Muscle layer of duodenum (tissue), 2 donors: ENCODE results near the gene UNC5B.

Experiments
- H3K27ac ChIP-seq: one replicate; pipeline ENCODE4 v1.7.0; 2013; ENCODE audit warnings: mild to moderate bottlenecking, low read length
- H3K27me3 ChIP-seq: one replicate; pipeline ENCODE4 v1.7.0; 2013; ENCODE audit warnings: low read depth, mild to moderate bottlenecking, control low read depth, low read length
- H3K36me3 ChIP-seq, 2 donors: one replicate each; pipeline ENCODE4 v1.7.0; 2013; ENCODE audit warnings: low read length in 2 of 2, control low read depth in 1 of 2, mild to moderate bottlenecking in 1 of 2; ENCODE audit not compliant: insufficient read depth in 2 of 2, control insufficient read depth in 1 of 2
- H3K4me1 ChIP-seq, 2 donors: one replicate each; pipeline ENCODE4 v1.7.0; 2013; ENCODE audit warnings: low read length in 2 of 2, mild to moderate bottlenecking in 2 of 2, control low read depth in 1 of 2, moderate library complexity in 1 of 2; ENCODE audit not compliant: insufficient read depth in 2 of 2, control insufficient read depth in 1 of 2
- H3K4me3 ChIP-seq, 2 donors: one replicate each; pipeline ENCODE4 v1.7.0; 2013; ENCODE audit warnings: low read length in 2 of 2, low read depth in 1 of 2, mild to moderate bottlenecking in 1 of 2
- H3K9me3 ChIP-seq, 2 donors: one replicate each; pipeline ENCODE4 v1.7.0; 2013; ENCODE audit warnings: low read length in 2 of 2, control low read depth in 1 of 2, mild to moderate bottlenecking in 1 of 2; ENCODE audit not compliant: control insufficient read depth in 1 of 2
- donor health status: healthy.

The UNC5B gene

DNA sequence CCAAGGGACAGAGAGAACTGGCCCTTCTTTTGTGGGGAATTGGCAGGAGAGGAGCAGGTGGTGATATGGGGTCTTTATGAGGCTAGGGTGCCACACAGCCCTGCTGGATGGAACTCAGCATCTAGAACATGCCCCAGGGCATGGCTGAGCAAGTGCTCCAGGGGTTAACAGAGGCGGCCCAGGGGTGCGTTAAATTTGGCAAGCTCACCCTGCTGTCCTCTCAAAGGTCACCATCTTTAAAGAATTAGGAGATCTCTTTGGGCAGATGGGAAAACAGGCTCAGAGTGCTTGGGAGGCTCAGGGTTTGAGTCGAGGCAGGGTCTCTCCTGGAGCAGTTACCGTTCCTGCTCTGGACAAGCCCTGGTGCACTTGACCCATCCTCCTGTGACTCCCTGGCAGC is 21.4 kb upstream of the UNC5B start:
- Histone ChIP-seq H3K4me3 (no peak overlapping the region), H3K27me3 (no peaks in the 10 kb centered on the region), H3K4me1 (peaks cover 0 to 7% of the 10 kb centered on the region in 2 donors), H3K27ac (no peak overlapping the region), H3K36me3 (no peaks in the 10 kb centered on the region), H3K9me3 (no peaks in the 10 kb centered on the region)

DNA sequence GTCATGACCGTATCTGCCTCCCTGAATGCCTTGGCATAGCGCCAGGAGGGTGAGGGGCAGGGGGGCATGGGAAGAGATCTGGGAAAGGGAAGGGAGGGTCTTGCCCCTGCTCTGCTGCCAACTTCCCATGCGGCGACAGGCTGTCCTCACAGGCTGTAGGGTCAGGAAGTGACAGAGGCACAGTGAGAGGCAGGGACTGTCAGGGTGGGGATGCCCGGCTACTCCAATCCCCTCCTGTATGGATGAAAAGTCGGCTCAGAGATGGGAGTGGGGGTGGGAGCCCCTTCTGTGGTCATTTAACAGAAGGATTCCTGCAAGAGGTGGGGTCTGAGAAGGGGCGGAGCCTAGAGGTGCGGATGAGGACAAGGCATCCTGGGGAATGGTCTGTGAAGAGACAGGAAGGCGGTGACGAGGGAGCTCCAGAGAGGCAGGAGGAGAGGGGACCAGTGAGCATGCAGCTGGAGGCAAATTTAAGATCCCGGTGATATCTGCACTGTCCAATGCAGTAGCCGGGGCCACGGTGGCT is 20.8 kb upstream of the UNC5B start:
- H3K4me3 ChIP-seq, result no peak overlapping the region

DNA sequence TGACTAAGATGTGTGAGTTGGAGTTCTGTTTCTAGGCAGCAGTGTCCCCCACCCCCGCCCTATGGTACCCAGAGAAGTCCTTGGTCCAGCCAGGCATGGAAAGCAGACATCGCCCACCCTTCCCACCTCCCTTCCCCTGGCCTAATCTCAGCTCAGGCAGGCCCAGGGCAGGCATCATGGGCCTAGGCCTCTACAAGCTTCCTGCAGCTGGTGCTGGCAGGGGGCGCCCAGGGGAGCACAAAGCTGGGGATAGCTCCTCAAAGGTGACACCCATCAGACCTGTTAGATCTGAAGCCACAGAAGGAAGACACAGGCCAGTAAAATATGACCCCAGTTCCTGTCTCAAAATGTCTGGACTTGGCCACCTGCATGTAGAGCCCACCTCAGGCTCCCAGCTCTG is 18.9 kb upstream of the UNC5B start:
- Histone ChIP-seq H3K27ac (no peak overlapping the region), H3K4me3 (no peak overlapping the region), H3K27me3 (no peaks in the 10 kb centered on the region), H3K4me1 (no peaks in the 10 kb centered on the region), H3K9me3 (peaks cover 0 to 18% of the 10 kb centered on the region in 2 donors), H3K36me3 (no peaks in the 10 kb centered on the region)

More for the DNA sequence above, 20.8 kb upstream of the UNC5B start:
- Histone ChIP-seq H3K36me3 (no peaks in the 10 kb centered on the region), H3K4me1 (peaks cover 0 to 7% of the 10 kb centered on the region in 2 donors), H3K27me3 (no peaks in the 10 kb centered on the region), H3K9me3 (peaks cover 0 to 4% of the 10 kb centered on the region in 2 donors), H3K27ac (no peak overlapping the region)

DNA sequence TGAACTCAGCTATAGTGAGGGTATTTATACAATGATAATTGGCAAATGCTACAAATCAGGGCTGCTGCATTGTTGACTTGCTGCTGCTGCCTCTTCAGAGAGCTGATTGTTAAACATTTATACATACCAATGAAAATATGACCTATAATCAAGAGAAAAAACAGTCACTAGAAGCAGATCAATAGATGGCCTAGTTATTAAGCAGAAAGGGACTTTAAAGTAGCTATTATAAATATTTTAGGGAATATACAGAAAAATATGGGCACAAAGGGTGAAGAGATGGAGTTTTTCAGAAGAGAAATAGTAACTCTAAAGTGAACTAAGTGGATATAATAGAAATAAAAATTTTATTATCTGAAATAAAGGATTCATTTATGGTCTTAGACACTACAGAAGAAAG is 14.4 kb upstream of the UNC5B start:
- Histone ChIP-seq H3K4me3 (no peak overlapping the region), H3K27me3 (no peaks in the 10 kb centered on the region), H3K4me1 (no peaks in the 10 kb centered on the region), H3K9me3 (peaks cover 0 to 22% of the 10 kb centered on the region in 2 donors), H3K27ac (no peak overlapping the region), H3K36me3 (no peaks in the 10 kb centered on the region)

DNA sequence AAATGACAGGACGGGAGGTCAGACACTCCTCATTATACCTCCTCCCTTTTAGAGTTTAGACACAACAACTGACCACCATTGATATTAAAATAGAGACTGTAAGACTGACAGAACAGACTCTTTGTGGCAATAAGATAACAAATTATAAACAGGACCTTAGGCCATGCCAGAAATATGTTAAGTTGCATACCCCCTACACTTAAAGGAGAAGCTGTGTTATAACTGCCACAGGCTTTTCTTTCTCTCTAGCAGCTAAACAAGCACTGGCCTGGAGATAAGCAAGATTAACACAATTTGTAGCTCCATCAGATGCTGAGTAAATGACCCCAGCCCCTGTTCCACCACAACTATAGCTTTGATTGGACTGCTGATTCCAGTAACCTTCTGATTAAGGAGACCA is 10.5 kb upstream of the UNC5B start:
- Histone ChIP-seq H3K27me3 (peaks cover 4% of the 10 kb centered on the region), H3K9me3 (peaks cover 0 to 15% of the 10 kb centered on the region in 2 donors), H3K4me3 (no peak overlapping the region), H3K27ac (no peak overlapping the region), H3K36me3 (no peaks in the 10 kb centered on the region), H3K4me1 (no peaks in the 10 kb centered on the region)

DNA sequence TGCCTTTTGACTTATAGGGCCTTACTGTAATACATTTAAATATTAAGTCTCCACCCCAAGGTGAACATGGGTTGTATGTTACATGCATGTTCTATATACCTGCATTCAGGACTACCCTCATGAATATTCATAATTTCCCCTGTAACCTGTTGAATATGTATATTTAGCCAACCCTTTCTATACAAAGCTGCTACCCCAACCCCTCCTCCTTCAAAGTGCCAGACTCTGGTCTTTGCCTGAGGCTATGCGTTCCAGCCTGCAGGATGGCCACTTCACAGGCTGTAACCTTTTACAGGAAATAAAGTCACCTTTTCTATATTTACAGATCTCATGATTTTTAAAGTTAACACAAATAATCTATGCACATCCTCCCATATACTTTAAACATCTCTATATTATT is 10.1 kb upstream of the UNC5B start:
- Histone ChIP-seq H3K27me3 (peaks cover 4% of the 10 kb centered on the region), H3K4me1 (no peaks in the 10 kb centered on the region), H3K27ac (no peak overlapping the region), H3K36me3 (no peaks in the 10 kb centered on the region), H3K9me3 (peaks cover 0 to 12% of the 10 kb centered on the region in 2 donors), H3K4me3 (no peak overlapping the region)

DNA sequence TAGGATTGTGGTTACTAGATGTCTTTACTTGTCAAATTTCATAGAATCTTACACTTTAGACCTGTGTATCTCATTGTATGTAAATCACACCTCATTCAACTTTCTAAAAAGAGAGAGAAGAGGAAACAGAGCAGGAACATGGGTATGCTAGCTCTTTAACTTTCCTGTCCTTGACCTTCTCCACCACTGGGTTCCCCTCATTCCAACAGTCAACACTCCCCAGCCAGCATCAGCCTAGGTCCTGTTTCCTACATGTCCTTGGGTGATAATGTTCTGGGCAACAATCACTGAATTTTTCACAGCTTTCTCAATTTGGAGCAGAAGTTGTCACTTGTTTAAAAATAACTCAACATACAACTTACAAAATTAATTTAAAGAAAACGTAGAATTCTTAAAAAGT is 9.2 kb upstream of the UNC5B start:
- H3K4me1 ChIP-seq, result no peaks in the 10 kb centered on the region
- no peak overlapping the region for H3K27ac ChIP-seq
- H3K36me3 ChIP-seq, result no peaks in the 10 kb centered on the region
- H3K9me3 ChIP-seq, result peaks cover 0 to 6% of the 10 kb centered on the region in 2 donors
- peaks cover 4% of the 10 kb centered on the region for H3K27me3 ChIP-seq
- no peak overlapping the region for H3K4me3 ChIP-seq

DNA sequence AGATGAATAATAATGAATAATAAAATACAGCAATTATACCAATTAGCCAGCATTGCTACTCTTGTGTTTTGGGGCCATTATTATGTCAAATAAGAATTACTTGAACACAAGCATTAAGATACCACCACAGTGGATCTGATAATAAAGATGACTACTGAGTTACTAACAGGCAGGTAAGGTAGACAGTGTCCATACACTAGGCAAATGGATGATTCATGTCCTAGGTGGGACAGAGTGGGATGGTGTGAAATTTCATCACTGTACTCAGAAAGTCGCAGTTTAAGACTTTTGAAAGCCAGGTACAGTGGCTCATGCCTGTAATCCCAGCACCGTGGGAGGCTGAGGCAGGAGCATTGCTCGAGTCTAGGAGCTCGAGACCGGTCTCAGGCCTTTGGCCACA is 8.7 kb upstream of the UNC5B start:
- Histone ChIP-seq H3K4me3 (no peak overlapping the region), H3K27me3 (peaks cover 4% of the 10 kb centered on the region), H3K36me3 (no peaks in the 10 kb centered on the region), H3K27ac (no peak overlapping the region), H3K4me1 (peaks cover 0 to under 1% of the 10 kb centered on the region in 2 donors), H3K9me3 (peaks cover 0 to 1% of the 10 kb centered on the region in 2 donors)

DNA sequence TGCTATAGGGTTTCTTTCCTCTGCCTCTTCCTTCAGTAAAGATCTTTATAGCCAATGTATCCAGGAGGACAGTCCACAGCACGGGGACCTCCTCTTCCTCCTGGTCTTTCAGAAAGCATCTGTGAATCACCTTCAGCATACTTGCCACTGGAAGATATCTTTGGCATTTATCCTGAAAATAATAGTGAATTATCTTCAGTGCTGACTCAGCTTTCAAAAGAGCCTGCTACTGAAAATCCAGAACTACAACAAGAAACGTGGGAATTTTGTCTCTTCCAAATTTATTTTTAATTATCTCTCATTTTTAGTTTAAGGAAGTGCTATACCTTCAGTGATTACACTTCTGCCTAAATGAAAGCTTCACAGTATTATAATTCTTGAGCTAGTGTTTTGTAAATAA is 7.6 kb upstream of the UNC5B start:
- Histone ChIP-seq H3K4me3 (no peak overlapping the region), H3K4me1 (peaks cover 0 to 8% of the 10 kb centered on the region in 2 donors), H3K36me3 (no peaks in the 10 kb centered on the region), H3K27ac (no peak overlapping the region), H3K27me3 (peaks cover 10% of the 10 kb centered on the region), H3K9me3 (no peaks in the 10 kb centered on the region)

DNA sequence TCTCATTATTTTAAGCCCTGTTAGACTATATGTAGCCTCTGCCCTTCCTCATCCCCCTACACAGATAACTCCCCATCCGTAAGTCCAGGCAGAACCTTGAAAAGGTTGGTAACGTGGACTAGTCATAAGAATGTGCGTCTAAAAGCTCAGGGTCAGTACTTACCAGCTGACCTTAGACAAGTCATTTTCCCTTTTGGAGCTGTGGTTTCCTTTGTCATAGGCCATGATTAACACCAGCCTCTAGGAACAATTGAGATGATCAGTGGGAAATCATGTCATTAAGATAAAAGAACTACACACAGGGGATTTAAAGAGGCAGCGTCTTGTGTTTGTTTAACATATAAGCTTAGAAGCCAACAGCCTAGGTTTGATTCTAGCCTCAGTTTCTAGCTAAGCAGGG is 6.9 kb upstream of the UNC5B start:
- H3K9me3 ChIP-seq, result no peaks in the 10 kb centered on the region
- no peaks in the 10 kb centered on the region for H3K36me3 ChIP-seq
- peaks cover 17% of the 10 kb centered on the region for H3K27me3 ChIP-seq
- H3K4me3 ChIP-seq, result no peak overlapping the region
- H3K4me1 ChIP-seq, result peaks cover 0 to 8% of the 10 kb centered on the region in 2 donors
- no peak overlapping the region for H3K27ac ChIP-seq

DNA sequence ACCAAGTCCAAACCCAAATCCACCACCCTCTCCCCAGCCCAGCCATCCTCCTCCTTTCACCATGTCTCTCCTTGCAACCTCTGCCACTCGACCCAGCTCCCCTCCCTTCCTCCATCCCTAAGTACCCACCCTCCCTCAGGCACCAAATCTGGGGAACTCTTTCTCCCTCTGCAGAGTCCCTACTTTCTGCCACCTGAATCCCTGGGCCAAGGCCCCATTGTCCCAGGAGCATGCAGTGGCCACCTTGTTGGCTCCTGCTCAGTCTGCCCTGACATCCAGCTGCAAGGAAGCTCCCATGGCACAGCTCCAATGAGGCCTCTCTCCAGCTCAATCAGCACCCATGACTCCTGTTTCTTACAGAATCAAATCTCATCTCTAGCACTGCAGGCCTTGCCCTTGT is 5.5 kb upstream of the UNC5B start:
- H3K4me3 ChIP-seq, result no peak overlapping the region
- H3K27ac ChIP-seq, result no peak overlapping the region
- peaks cover 31% of the 10 kb centered on the region for H3K27me3 ChIP-seq
- no peaks in the 10 kb centered on the region for H3K9me3 ChIP-seq
- H3K4me1 ChIP-seq, result peaks cover 0 to 14% of the 10 kb centered on the region in 2 donors
- no peaks in the 10 kb centered on the region for H3K36me3 ChIP-seq

DNA sequence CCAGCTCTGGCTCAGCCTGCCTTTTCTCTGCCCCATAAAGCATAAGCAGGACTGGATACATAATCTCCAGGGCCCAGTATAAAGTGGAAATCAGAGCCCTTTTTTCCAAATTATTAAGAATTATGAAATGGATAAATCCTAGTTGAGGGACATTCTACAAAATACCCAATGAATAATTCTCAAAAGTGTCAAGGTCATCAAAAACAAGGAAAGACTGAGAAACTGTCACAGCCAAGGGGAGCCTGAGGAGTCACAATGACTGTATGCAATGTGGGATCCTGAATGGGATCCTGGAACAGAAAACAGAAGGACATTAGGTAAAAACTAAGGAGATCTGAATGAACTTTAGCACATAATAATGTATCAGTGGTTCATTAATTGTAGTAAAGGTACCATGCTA is 4.8 kb upstream of the UNC5B start:
- H3K36me3 ChIP-seq, result no peaks in the 10 kb centered on the region
- H3K27me3 ChIP-seq, result peaks cover 32% of the 10 kb centered on the region
- no peaks in the 10 kb centered on the region for H3K9me3 ChIP-seq
- no peak overlapping the region for H3K27ac ChIP-seq
- H3K4me1 ChIP-seq, result peaks cover 0 to 16% of the 10 kb centered on the region in 2 donors
- H3K4me3 ChIP-seq, result no peak overlapping the region
